Esophagus squamous epithelium (tissue), 4 donors: ENCODE measurements around the gene ZNF532.

Experiments used
- CTCF ChIP-seq, 6 experiments: fragments of 450-650 bp in 4 of 6; fragments of 200-600 bp in 2 of 6; sonication (generic) in 2 of 6; IDR thresholded peaks; one replicate each; pipeline ENCODE4 v1.5.1; 2016 to 2019; ENCODE audit warnings: antibody characterized with exemption in 6 of 6, mild to moderate bottlenecking in 4 of 6, moderate library complexity in 4 of 6
- POLR2A ChIP-seq, 4 donors: fragments of 450-650 bp; IDR thresholded peaks; one replicate each; pipeline ENCODE4 v1.6.1; 2017; ENCODE audit warnings: antibody characterized with exemption in 4 of 4, mild to moderate bottlenecking in 4 of 4, moderate library complexity in 3 of 4

DNA sequence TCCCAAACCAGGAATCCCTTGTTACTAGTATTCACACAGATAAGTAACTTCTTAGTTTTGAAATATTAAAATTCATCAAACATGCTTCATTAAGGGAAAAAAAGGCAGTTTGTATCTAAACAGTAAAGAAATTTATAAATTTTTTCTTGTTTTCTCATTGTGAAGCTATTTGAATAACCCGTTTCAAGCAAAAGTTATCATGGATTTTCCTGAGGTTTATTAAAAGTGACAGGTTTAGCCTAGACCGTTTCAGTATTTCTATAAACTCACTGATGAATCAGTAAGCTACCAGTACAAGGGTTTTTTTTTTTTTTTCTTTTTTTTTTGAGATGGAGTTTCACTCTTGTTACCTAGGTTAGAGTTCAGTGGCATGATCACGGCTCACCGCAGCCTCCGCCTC lies 20.0 kb downstream of the ZNF532 start:
- TF ChIP-seq CTCF (IDR thresholded peaks at IDR 0.05), result no peak
- TF ChIP-seq POLR2A (IDR thresholded peaks at IDR 0.05), result no peak
